ENCODE measurements around the gene ESF1. TPM values are rescaled to one million over a fixed set of nuclear protein-coding genes. Genes with fewer than 3 reads are reported as not detected.

The ESF1 gene
- total and polyA plus RNA-seq, 2 of the 8 experiments (the other 6 are each of a cell fraction or from before 2014, with no cell fraction given), result 1.1 to 32.9 TPM

GRCh38 chr20:13671512-13671911, 113.2 kb downstream of the ESF1 start (continued):
- TF ChIP-seq CHD7 (IDR thresholded peaks at IDR 0.05; ENCODE audit: insufficient replicate concordance, low read length) (no peak), SUZ12 (IDR thresholded peaks at IDR 0.05; ENCODE audit: low read length) (no peak), EZH2 (IDR thresholded peaks at IDR 0.05; ENCODE audit: low read depth, low read length, severe bottlenecking) (no peak), MAX (IDR thresholded peaks at IDR 0.05) (no peak), POLR2A (IDR thresholded peaks at IDR 0.05; ENCODE audit: control extremely low read depth in 1 of 2, low read depth in 2 of 2, low read length in 2 of 2) (no peak), ZNF274 (IDR thresholded peaks at IDR 0.05; ENCODE audit: borderline replicate concordance, extremely low read depth, low read length) (no peak), TAF1 (IDR thresholded peaks at IDR 0.05; ENCODE audit: low read depth, low read length) (no peak), CHD1 (IDR thresholded peaks at IDR 0.05; ENCODE audit: low read depth, low read length) (no peak), NRF1 (IDR thresholded peaks at IDR 0.05; ENCODE audit: low read depth, low read length) (no peak), KDM5A (IDR thresholded peaks at IDR 0.05; ENCODE audit: low read length) (no peak)

Measured in H1 (cell line).